ENCODE data around the gene SLC22A25. TPM values are rescaled to one million over a fixed set of nuclear protein-coding genes. Genes with fewer than 3 reads are reported as not detected.

Gene SLC22A25
- polyA plus RNA-seq, 1 donor from 2014 or later, result not detected

DNA sequence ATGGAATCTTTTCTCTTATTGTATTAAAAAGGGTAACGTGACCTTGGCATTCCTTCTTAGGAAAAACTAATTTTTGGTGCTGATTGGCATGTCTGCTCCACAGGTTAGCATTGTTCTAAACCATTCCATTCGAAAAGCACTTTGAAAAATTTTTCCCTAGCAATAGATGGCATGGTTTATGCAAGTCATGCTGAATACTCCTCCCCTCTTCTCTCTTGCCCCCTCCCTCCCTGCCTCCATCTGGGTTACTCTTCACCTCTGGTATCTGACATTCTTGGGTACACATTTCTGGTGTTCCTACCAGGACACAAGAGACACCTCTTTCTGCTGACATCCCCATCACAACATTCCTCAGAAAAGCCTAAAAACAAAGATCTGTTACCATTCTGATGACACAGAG lies 1.5 kb upstream of the SLC22A25 start:
- Histone ChIP-seq H3K79me2 (replicated peaks; ENCODE audit: insufficient read depth, low read length) (no peaks in the 10 kb centered on the region), H3K4me2 (ENCODE audit: low read length) (no peak overlapping the region), H2AFZ (ENCODE audit: low read depth, low read length) (no peak overlapping the region), H3K9me3 (ENCODE audit: low read length) (no peaks in the 10 kb centered on the region), H3K27ac (ENCODE audit: low read length) (no peak overlapping the region), H3K4me3 (ENCODE audit: low read length) (no peak overlapping the region), H3K27me3 (ENCODE audit: insufficient read depth, low read depth, low read length) (no peaks in the 10 kb centered on the region), H3K9me2 (ENCODE audit: insufficient read depth, low read length) (no peaks in the 10 kb centered on the region), H3F3A (ENCODE audit: insufficient read depth, low read length, poor library complexity, severe bottlenecking) (no peaks in the 10 kb centered on the region), H3K36me3 (ENCODE audit: insufficient read depth, low read length) (no peaks in the 10 kb centered on the region), H4K20me1 (ENCODE audit: insufficient read depth) (no peaks in the 10 kb centered on the region), H3K9ac (ENCODE audit: low read length) (no peak overlapping the region)
- TF ChIP-seq SMC3 (conservative IDR thresholded peaks at IDR 0.05; ENCODE audit: poor library complexity) (no peak), POLR2AphosphoS5 (IDR thresholded peaks at IDR 0.05) (no peak)

GRCh38 chr11:63242089-63242781 lies 1.2 kb downstream of the SLC22A25 start:
- Histone ChIP-seq H3K4me3 (ENCODE audit: low read length) (no peak overlapping the region), H4K20me1 (ENCODE audit: insufficient read depth) (no peaks in the 10 kb centered on the region), H3F3A (ENCODE audit: insufficient read depth, low read length, poor library complexity, severe bottlenecking) (no peaks in the 10 kb centered on the region), H3K4me2 (ENCODE audit: low read length) (no peak overlapping the region), H3K9me3 (ENCODE audit: low read length) (no peaks in the 10 kb centered on the region), H3K9me2 (ENCODE audit: insufficient read depth, low read length) (no peaks in the 10 kb centered on the region), H3K36me3 (ENCODE audit: insufficient read depth, low read length) (no peaks in the 10 kb centered on the region), H2AFZ (ENCODE audit: low read depth, low read length) (no peak overlapping the region), H3K27ac (ENCODE audit: low read length) (no peak overlapping the region), H3K27me3 (ENCODE audit: insufficient read depth, low read depth, low read length) (no peaks in the 10 kb centered on the region), H3K9ac (ENCODE audit: low read length) (no peak overlapping the region), H3K79me2 (replicated peaks; ENCODE audit: insufficient read depth, low read length) (no peaks in the 10 kb centered on the region)
- TF ChIP-seq EP300 (conservative IDR thresholded peaks at IDR 0.05; ENCODE audit: poor library complexity, severe bottlenecking), result no peak
- TF ChIP-seq, protein P1, sequence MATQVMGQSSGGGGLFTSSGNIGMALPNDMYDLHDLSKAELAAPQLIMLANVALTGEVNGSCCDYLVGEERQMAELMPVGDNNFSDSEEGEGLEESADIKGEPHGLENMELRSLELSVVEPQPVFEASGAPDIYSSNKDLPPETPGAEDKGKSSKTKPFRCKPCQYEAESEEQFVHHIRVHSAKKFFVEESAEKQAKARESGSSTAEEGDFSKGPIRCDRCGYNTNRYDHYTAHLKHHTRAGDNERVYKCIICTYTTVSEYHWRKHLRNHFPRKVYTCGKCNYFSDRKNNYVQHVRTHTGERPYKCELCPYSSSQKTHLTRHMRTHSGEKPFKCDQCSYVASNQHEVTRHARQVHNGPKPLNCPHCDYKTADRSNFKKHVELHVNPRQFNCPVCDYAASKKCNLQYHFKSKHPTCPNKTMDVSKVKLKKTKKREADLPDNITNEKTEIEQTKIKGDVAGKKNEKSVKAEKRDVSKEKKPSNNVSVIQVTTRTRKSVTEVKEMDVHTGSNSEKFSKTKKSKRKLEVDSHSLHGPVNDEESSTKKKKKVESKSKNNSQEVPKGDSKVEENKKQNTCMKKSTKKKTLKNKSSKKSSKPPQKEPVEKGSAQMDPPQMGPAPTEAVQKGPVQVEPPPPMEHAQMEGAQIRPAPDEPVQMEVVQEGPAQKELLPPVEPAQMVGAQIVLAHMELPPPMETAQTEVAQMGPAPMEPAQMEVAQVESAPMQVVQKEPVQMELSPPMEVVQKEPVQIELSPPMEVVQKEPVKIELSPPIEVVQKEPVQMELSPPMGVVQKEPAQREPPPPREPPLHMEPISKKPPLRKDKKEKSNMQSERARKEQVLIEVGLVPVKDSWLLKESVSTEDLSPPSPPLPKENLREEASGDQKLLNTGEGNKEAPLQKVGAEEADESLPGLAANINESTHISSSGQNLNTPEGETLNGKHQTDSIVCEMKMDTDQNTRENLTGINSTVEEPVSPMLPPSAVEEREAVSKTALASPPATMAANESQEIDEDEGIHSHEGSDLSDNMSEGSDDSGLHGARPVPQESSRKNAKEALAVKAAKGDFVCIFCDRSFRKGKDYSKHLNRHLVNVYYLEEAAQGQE (IDR thresholded peaks at IDR 0.05; ENCODE audit: borderline replicate concordance), result no peak
- no peak for TF ChIP-seq CTCF (IDR thresholded peaks at IDR 0.05; ENCODE audit: poor library complexity, severe bottlenecking)
- TF ChIP-seq TAF1 (IDR thresholded peaks at IDR 0.05; ENCODE audit: low read depth), result no peak
- TF ChIP-seq RAD21 (conservative IDR thresholded peaks at IDR 0.05), result no peak
- TF ChIP-seq MXI1 (conservative IDR thresholded peaks at IDR 0.05; ENCODE audit: poor library complexity, severe bottlenecking), result no peak
- TF ChIP-seq EZH2 (IDR thresholded peaks at IDR 0.05; ENCODE audit: borderline replicate concordance, insufficient read depth, low read length, poor library complexity, severe bottlenecking), result no peak
- no peak for TF ChIP-seq SMC3 (conservative IDR thresholded peaks at IDR 0.05; ENCODE audit: poor library complexity)
- TF ChIP-seq POLR2AphosphoS5 (IDR thresholded peaks at IDR 0.05), result no peak

Measured in neural cell (in vitro differentiated cells).